Measurements from ENCODE around the gene PIK3R1.
"Not testable (repeated sequence)": the region's sequence is repeated elsewhere in the genome, so short reads cannot be mapped to it uniquely, and the experiment has no call there.

- TF ChIP-seq NANOG (IDR thresholded peaks at IDR 0.05; ENCODE audit: borderline replicate concordance); CTCF (conservative IDR thresholded peaks at IDR 0.05; ENCODE audit: low read depth in 2 of 2); REST (IDR thresholded peaks at IDR 0.05; ENCODE audit: unreplicated experiment); POLR2AphosphoS5 (IDR thresholded peaks at IDR 0.05; ENCODE audit: low read depth); EZH2phosphoT487 (IDR thresholded peaks at IDR 0.05; ENCODE audit: unreplicated experiment); EZH2 (IDR thresholded peaks at IDR 0.05; ENCODE audit: low read depth, unreplicated experiment); ZNF331 (CRISPR knock-in tag; IDR thresholded peaks at IDR 0.05; ENCODE audit: low read depth); ETS1 (IDR thresholded peaks at IDR 0.05); ZNF462 (CRISPR knock-in tag; IDR thresholded peaks at IDR 0.05); CREB1 (CRISPR knock-in tag; IDR thresholded peaks at IDR 0.05; ENCODE audit: low read depth); JUNB (IDR thresholded peaks at IDR 0.05; ENCODE audit: unreplicated experiment): not testable (repeated sequence)
Observed at GRCh38 chr5:68235229-68235628, 19.7 kb downstream of the PIK3R1 start.
